Caco-2 (cell line): ENCODE results near the gene ADAMTS2. TPM values are rescaled to one million over a fixed set of nuclear protein-coding genes. Genes with fewer than 3 reads are reported as not detected.

Source experiments
- BruUV-seq: library from RNA; stranded (reverse); fragments of 400-500 nt; replicated peaks from 2 replicates; lab custom pipeline; 2021; lab: Mats Ljungman, UMichigan
- CTCF ChIA-PET: fragments of 300-600 bp; sonication (Branson Sonifier 250); formaldehyde crosslinking; loops from one replicate; lab custom pipeline; 2022; ENCODE audit warnings: antibody characterized with exemption; lab: Charles Lee
- POLR2A ChIA-PET: fragments of 300-600 bp; sonication (Branson Sonifier 250); formaldehyde crosslinking; loops from one replicate; lab custom pipeline; 2022; ENCODE audit warnings: antibody characterized with exemption; lab: Charles Lee
- DNase-seq, 2 experiments: peaks; one replicate each; pipeline versions ENCODE4 v3.0.0 to v3.0.0-alpha.2; 2020 to 2022
- H3K27me3 ChIP-seq: replicated peaks from 2 replicates; pipeline ENCODE4 v1.6.0; 2011; ENCODE audit warnings: low read length; ENCODE audit not compliant: control insufficient read depth, insufficient read depth
- H3K36me3 ChIP-seq: 2 replicates; pipeline ENCODE4 v1.5.1; 2011; ENCODE audit warnings: low read length; ENCODE audit not compliant: control insufficient read depth, insufficient read depth
- H3K4me1 ChIP-seq: fragments of 250-450 bp; sonication (Bioruptor Pico); 2 replicates; pipeline ENCODE4 v1.5.1; 2020; ENCODE audit warnings: mild to moderate bottlenecking
- H3K4me3 ChIP-seq: 2 replicates; pipeline ENCODE4 v1.5.1; 2011; ENCODE audit warnings: low read depth, mild to moderate bottlenecking, control low read depth, low read length
- H3K9me3 ChIP-seq: fragments of 250-450 bp; sonication (Bioruptor Pico); 2 replicates; pipeline ENCODE4 v1.5.1; 2020; ENCODE audit warnings: mild to moderate bottlenecking, moderate library complexity
- H3K27ac Mint-ChIP-seq: one replicate; pipeline ENCODE4 v1.8.0; 2022; ENCODE audit warnings: mixed read lengths; ENCODE audit not compliant: unreplicated experiment
- H3K27me3 Mint-ChIP-seq: one replicate; pipeline ENCODE4 v1.8.0; 2022; ENCODE audit warnings: mixed read lengths; ENCODE audit not compliant: insufficient read depth, unreplicated experiment
- H3K36me3 Mint-ChIP-seq: one replicate; pipeline ENCODE4 v1.8.0; 2022; ENCODE audit warnings: mild to moderate bottlenecking, mixed read lengths; ENCODE audit not compliant: insufficient read depth, unreplicated experiment
- H3K4me1 Mint-ChIP-seq: one replicate; pipeline ENCODE4 v1.8.0; 2022; ENCODE audit warnings: low read depth, mixed read lengths; ENCODE audit not compliant: unreplicated experiment
- H3K4me3 Mint-ChIP-seq: one replicate; pipeline ENCODE4 v1.8.0; 2022; ENCODE audit warnings: mild to moderate bottlenecking, moderate library complexity, mixed read lengths; ENCODE audit not compliant: unreplicated experiment
- H3K9me3 Mint-ChIP-seq: one replicate; pipeline ENCODE4 v1.8.0; 2022; ENCODE audit warnings: mixed read lengths; ENCODE audit not compliant: unreplicated experiment
- CTCF ChIP-seq, 2 experiments: fragments of 200-600 bp in 1 of 2; IDR thresholded peaks; 1 replicate in 1 of 2; 2 replicates in 1 of 2; pipeline versions ENCODE4 v1.5.1 to v1.8.0; 2011 to 2022; ENCODE audit warnings: antibody characterized with exemption in 1 of 2, control low read depth in 1 of 2, inconsistent platforms in 1 of 2, low read depth in 1 of 2, low read length in 1 of 2, mild to moderate bottlenecking in 1 of 2, moderate library complexity in 1 of 2; ENCODE audit not compliant: insufficient read depth in 1 of 2, severe bottlenecking in 1 of 2, unreplicated experiment in 1 of 2
- intact Hi-C: fragments of 100-400 bp; cut with micrococcal nuclease; formaldehyde crosslinking; loops from one replicate; pipeline ENCODE4 v1.10.0; 2022; ENCODE audit not compliant: unreplicated experiment
- total RNA-seq: library from RNA; stranded (reverse); gene quantifications from 2 replicates; pipeline ENCODE4 v1.2.3, GENCODE V29; 2022

ADAMTS2 gene
- total RNA-seq, 1 experiment from 2014 or later, result 0.05 TPM

GRCh38 chr5:179316982-179317381, 28.3 kb downstream of the ADAMTS2 start:
- Histone ChIP-seq H3K4me3 (no peak overlapping the region), H3K4me1 (no peaks in the 10 kb centered on the region), H3K27me3 (no peaks in the 10 kb centered on the region), H3K9me3 (no peaks in the 10 kb centered on the region; the same call in 1 of the 2 replicates), H3K36me3 (no peaks in the 10 kb centered on the region)
- no TSS peak for BruUV-seq
- intact Hi-C loops, result no loop called here
- ChIA-PET POLR2A (no interaction called here), CTCF (no interaction called here)
- no peak for TF ChIP-seq CTCF (IDR thresholded peaks at IDR 0.05; ENCODE audit: insufficient read depth in 1 of 2, low read depth in 1 of 2, low read length in 1 of 2, severe bottlenecking in 1 of 2, unreplicated experiment in 1 of 2)
- Mint-ChIP-seq H3K36me3 (no peaks in the 10 kb centered on the region), H3K27ac (no peak overlapping the region), H3K4me1 (no peaks in the 10 kb centered on the region), H3K4me3 (no peak overlapping the region), H3K27me3 (no peaks in the 10 kb centered on the region), H3K9me3 (peaks cover 19% of the 10 kb centered on the region)
- no peak for DNase-seq

- Histone ChIP-seq H3K27me3 (no peaks in the 10 kb centered on the region), H3K36me3 (no peaks in the 10 kb centered on the region), H3K9me3 (no peaks in the 10 kb centered on the region; the same call in 1 of the 2 replicates), H3K4me3 (no peak overlapping the region), H3K4me1 (no peaks in the 10 kb centered on the region)
- TF ChIP-seq CTCF (IDR thresholded peaks at IDR 0.05; ENCODE audit: insufficient read depth in 1 of 2, low read depth in 1 of 2, low read length in 1 of 2, severe bottlenecking in 1 of 2, unreplicated experiment in 1 of 2), result no peak
- H3K27me3 Mint-ChIP-seq, result no peaks in the 10 kb centered on the region
- no peak overlapping the region for H3K4me3 Mint-ChIP-seq
- peaks cover 19% of the 10 kb centered on the region for H3K9me3 Mint-ChIP-seq
- POLR2A ChIA-PET, result no interaction called here
- intact Hi-C loops, result no loop called here
- BruUV-seq, result no TSS peak
- CTCF ChIA-PET, result no interaction called here
- no peak overlapping the region for H3K27ac Mint-ChIP-seq
- DNase-seq, result peak in 1 of 2 experiments; percentile 15
- no peaks in the 10 kb centered on the region for H3K36me3 Mint-ChIP-seq
- no peaks in the 10 kb centered on the region for H3K4me1 Mint-ChIP-seq
Observed at GRCh38 chr5:179316111-179316551, 29.1 kb downstream of the ADAMTS2 start.

GRCh38 chr5:179315356-179315890, 29.8 kb downstream of the ADAMTS2 start:
- POLR2A ChIA-PET, result no interaction called here
- no TSS peak for BruUV-seq
- Mint-ChIP-seq H3K27ac (no peak overlapping the region), H3K27me3 (no peaks in the 10 kb centered on the region), H3K4me3 (no peak overlapping the region), H3K4me1 (no peaks in the 10 kb centered on the region), H3K9me3 (peaks cover 19% of the 10 kb centered on the region), H3K36me3 (no peaks in the 10 kb centered on the region)
- H3K36me3 ChIP-seq, result no peaks in the 10 kb centered on the region
- no peaks in the 10 kb centered on the region for H3K27me3 ChIP-seq
- CTCF ChIA-PET, result no interaction called here
- no peak overlapping the region for H3K4me3 ChIP-seq
- no peak for TF ChIP-seq CTCF (IDR thresholded peaks at IDR 0.05; ENCODE audit: insufficient read depth in 1 of 2, low read depth in 1 of 2, low read length in 1 of 2, severe bottlenecking in 1 of 2, unreplicated experiment in 1 of 2)
- no peaks in the 10 kb centered on the region; the same call in 1 of the 2 replicates for H3K9me3 ChIP-seq
- intact Hi-C loops, result no loop called here
- DNase-seq, result peak in 1 of 2 experiments; percentile 9
- no peaks in the 10 kb centered on the region for H3K4me1 ChIP-seq
